Left colon (tissue), 2 donors: ENCODE measurements around the gene RFC1. TPM values are rescaled to one million over a fixed set of nuclear protein-coding genes. Genes with fewer than 3 reads are reported as not detected.
"Not testable (repeated sequence)": the region's sequence is repeated elsewhere in the genome, so short reads cannot be mapped to it uniquely, and the experiment has no call there.

ENCODE experiments used
- ATAC-seq: fragments of 200-7000 bp; cut with Tn5 transposase; one replicate; pipeline ENCODE4 v1.9.1; 2020; ENCODE audit warnings: mild to moderate bottlenecking, moderate library complexity
- DNase-seq, 2 donors: peaks; one replicate each; pipeline ENCODE4 v3.0.0-alpha.2; 2020
- intact Hi-C, 2 donors: fragments of 100-400 bp; cut with DNase I in 1 of 2; cut with micrococcal nuclease in 1 of 2; formaldehyde crosslinking; loops; one replicate each; pipeline versions ENCODE4 v1.11.2 to v1.14.0; 2022; cut with DNase I, micrococcal nuclease
- total RNA-seq, 2 donors: library from RNA; stranded (reverse); fragmentation: NEBNext Ultra II Directional; extraction: Animal tissue kit (Norgen Biotek cat#: 25700); gene quantifications; one replicate each; pipeline ENCODE4 v1.2.1, GENCODE V29; 2021
- donor health status: DM: no; HTN: no; CAD: no.
- donor health status: DM: yes; HTN: yes; CAD: no.

The RFC1 gene
- total RNA-seq, 2 donors from 2014 or later = 24.0 to 25.2 TPM

- DNase-seq (no peak), ATAC-seq (no peak)
- intact Hi-C loops = no loop called here
Observed at GRCh38 chr4:39320381-39321115, 45.6 kb downstream of the RFC1 start.

DNA sequence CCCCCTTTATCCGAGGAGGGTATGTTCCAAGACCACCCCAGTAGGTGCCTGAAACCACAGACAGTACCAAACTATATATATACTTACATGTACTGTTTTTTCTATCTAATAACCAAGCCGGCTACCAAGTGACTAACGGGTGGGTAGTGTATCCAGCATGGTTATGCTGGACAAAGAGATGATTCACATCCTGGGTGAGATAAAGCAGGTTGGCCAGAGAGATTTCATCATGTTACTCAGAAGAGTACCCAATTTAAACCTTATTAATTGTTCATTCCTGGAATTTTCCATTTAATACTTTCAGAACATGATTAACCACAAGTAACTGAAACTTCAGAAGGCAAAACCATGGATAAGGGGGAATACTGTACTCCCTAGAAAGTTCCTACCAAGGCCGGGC lies 46.5 kb downstream of the RFC1 start:
- intact Hi-C loops = no loop called here
- no peak for ATAC-seq

DNA sequence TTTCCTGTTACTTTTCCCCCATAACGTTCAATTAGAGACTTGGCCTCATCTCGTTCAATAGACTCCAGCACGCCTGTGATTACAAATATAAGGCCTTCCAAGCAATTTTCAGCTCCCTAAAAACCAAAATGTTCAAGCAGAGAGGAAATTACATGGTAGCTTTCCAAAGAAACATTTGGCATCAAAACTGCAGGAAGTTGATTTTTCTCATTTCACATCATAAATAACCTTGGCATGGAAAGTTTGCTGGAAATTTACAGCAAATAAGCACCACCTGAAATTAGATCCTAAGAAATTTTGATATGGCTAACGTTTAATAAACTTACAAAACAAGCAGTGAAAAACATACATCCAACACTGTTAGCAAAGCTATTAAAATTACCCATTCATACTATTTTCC lies 53.3 kb downstream of the RFC1 start:
- intact Hi-C loops = no loop called here
- ATAC-seq (no peak), DNase-seq (no peak)

More for the DNA sequence above, 46.5 kb downstream of the RFC1 start:
- no peak for DNase-seq

GRCh38 chr4:39308611-39309010 lies 57.6 kb downstream of the RFC1 start:
- intact Hi-C loops = no loop called here
- DNase-seq (no peak), ATAC-seq (no peak)

DNA sequence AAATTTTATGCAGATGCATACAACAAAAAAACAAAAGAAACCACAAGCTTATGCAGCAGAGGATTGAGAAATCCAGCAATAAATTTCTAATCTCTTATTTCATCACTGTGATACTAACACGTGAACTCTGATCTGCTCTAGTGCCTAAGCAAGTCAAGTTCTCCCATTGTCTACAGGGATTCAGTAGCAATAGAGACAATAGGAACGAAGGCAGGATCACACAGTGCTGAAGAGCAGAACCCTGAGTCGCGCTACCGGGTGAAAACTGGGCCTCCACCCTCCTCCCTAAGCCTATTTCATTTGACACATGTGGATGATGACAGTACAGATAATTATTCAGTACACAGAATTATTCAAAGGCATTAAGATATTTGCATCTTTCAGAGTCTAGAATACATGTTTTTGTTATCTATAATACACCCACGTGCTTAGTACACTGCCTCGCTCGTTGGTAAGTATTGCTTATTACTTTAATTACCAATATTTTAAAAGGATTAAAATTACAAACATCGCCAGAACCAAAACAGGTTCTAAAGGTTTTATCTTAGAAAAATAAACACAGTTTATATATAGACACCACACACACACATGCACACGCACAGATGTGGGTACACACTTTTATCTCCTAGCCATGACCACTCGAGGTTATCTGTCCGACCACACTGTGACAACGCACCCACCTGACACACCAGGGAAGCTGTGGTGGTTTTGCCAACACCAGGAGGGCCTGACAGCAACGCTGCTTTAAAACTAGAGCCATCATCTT lies 60.1 kb downstream of the RFC1 start:
- intact Hi-C loops = no loop called here
- DNase-seq = no peak
- ATAC-seq = no peak

DNA sequence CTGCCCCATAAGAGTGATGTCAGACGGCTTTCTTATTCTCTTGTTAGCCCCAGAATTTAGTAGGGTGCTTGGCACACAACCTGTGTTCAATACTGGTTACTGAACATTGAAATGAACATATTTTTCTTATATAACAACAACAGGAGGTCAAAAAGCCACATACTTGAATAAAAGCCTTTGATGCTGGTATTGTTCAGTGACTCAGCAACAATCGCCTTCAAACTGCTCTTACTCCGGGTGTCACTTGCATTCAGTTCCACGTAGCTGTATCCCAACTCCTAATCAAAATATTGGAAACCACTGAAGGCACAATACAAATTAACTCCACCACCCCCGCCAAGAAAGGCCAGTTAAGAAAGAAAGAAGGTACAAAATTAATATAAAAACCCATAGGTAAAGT lies 61.5 kb downstream of the RFC1 start:
- intact Hi-C loops = no loop called here
- ATAC-seq = no peak
- DNase-seq = no peak

GRCh38 chr4:39303871-39304270 lies 62.3 kb downstream of the RFC1 start:
- DNase-seq = no peak
- intact Hi-C loops = no loop called here
- no peak for ATAC-seq

- intact Hi-C loops = no loop called here
- no peak for DNase-seq
- no peak for ATAC-seq
Observed at GRCh38 chr4:39302901-39303300, 63.3 kb downstream of the RFC1 start.

GRCh38 chr4:39295784-39296183 lies 70.4 kb downstream of the RFC1 start:
- DNase-seq (no peak), ATAC-seq (no peak)
- intact Hi-C loops = no loop called here

GRCh38 chr4:39292433-39292832 lies 73.7 kb downstream of the RFC1 start:
- ATAC-seq, intact Hi-C loops, DNase-seq: not testable (repeated sequence)

DNA sequence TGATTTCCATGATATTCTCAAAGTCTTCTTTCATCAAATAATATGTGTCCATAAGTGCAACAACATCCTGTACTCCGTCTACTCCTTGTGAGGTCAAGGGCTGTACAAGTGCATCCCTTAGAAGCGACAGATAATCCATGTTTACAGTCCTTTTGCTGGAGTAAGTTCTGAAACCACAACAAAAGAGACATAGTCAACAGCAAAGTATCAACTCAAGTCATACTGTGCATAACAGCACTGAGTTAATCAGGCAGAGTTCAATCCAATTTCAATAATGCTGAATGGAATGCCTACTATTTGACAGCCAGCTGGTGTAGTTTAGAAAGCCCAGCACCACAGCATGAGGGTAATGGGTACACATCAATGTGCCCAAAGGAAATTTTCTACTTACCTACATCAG lies 74.5 kb downstream of the RFC1 start:
- intact Hi-C loops = no loop called here
- no peak for DNase-seq

GRCh38 chr4:39287223-39287622 lies 78.9 kb downstream of the RFC1 start:
- ATAC-seq = no peak
- intact Hi-C loops = no loop called here
- DNase-seq = no peak

More for the DNA sequence above, 74.5 kb downstream of the RFC1 start:
- no peak for ATAC-seq

- DNase-seq (no peak), ATAC-seq (no peak)
- intact Hi-C loops = no loop called here
Observed at GRCh38 chr4:39286263-39286662, 79.9 kb downstream of the RFC1 start.

DNA sequence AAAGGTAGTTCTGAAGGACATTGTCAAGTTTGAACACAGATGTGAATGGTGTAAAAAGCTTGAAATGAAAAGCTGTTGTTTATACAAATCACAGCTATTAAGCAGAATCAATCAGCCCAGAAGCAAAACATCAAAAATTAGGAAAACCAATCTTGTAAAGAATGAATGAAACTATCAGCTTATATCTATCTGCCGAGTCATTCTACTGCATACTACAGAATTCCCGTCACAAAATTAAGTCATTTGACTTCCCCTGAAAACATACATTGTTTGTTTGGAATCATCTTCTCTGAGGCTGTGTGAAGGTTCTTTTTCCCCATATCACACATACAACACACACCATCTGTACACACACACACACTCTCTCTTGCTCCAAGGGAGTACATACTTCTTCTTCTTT lies 80.3 kb downstream of the RFC1 start:
- DNase-seq (no peak), ATAC-seq (no peak)
- intact Hi-C loops = no loop called here

- DNase-seq (no peak), ATAC-seq (no peak)
- intact Hi-C loops = no loop called here
Observed at GRCh38 chr4:39285111-39285795, 80.9 kb downstream of the RFC1 start.

- DNase-seq = no peak
- intact Hi-C loops = no loop called here
- ATAC-seq = no peak
Observed at GRCh38 chr4:39280770-39281169, 85.4 kb downstream of the RFC1 start.

DNA sequence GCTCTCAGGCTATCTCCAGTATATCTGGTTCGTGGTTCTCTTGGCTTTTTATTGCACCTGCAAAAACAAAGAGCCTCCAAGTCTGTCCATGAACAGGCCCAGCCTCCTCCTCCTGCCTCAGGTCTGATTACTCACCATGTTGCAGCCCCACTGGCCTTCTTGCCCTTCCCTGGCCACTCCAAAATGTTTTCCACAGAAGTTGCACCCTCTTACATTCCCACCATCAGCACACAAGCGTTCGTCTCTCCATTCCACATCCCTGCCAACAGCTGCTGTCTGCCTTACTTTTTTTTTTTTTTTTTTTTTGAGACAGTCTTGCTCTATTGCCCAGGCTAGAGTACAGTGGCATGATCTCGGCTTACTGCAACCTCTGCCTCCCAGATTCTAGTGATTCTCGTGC lies 86.7 kb downstream of the RFC1 start:
- DNase-seq = no peak
- no peak for ATAC-seq
- intact Hi-C loops = no loop called here

DNA sequence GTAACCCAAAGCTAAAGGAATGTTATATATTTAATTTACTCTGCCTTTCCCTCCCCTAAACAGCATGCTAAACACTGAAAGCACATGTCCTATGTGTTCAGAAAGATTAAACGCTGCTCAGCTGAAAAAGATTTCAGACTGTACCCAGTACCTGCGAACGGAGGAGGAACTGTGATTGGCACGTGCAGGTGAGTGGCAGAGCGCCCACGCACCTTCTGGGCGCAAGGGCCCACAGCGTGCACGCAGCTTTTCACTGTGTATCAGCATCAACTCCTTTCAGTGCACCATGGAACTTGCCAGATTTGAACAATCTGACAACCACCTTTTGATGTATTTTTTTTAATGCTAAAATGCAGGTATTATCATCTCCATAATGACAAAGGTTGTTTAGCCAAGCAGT lies 87.7 kb downstream of the RFC1 start:
- intact Hi-C loops = no loop called here
- DNase-seq = no peak
- ATAC-seq = no peak

DNA sequence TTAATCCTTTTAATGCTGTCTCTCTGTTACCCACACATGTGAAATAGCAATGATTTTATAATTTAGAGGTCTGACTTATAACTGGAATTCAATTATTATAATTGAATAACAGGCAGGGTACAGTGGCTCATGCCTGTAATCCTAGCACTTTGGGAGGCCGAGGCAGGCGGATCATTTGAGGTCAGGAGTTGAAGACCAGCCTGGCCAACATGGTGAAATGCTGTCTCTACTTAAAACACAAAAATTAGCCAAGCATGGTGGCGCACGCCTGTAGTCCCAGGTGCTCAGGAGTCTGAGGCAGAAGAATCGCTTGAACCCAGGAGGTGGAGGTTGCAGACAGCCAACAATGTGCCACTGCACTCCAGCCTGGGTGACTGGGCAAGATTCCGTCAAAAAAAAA lies 88.5 kb downstream of the RFC1 start:
- ATAC-seq, intact Hi-C loops, DNase-seq: not testable (repeated sequence)

- ATAC-seq = no peak
- DNase-seq = no peak
Observed at GRCh38 chr4:39274503-39274902, 91.7 kb downstream of the RFC1 start.

More at GRCh38 chr4:39274503-39274902, 91.7 kb downstream of the RFC1 start:
- intact Hi-C loops = no loop called here
